Right lobe of liver (tissue), 6 donors: ENCODE data around the gene C2orf69. TPM values are rescaled to one million over a fixed set of nuclear protein-coding genes. Genes with fewer than 3 reads are reported as not detected.

Experiments
- ATAC-seq, 4 donors: fragments of 200-7000 bp; cut with Tn5 transposase; one replicate each; pipeline ENCODE4 v1.9.1; 2020; ENCODE audit warnings: mild to moderate bottlenecking in 4 of 4, moderate library complexity in 4 of 4
- DNase-seq, 3 donors: peaks; one replicate each; pipeline ENCODE4 v3.0.0-alpha.2; 2020
- H3K27ac ChIP-seq, 3 donors: fragments of 200-600 bp; one replicate each; pipeline ENCODE4 v1.8.0; 2022
- H3K27me3 ChIP-seq, 2 donors: fragments of 200-600 bp; one replicate each; pipeline ENCODE4 v1.8.0; 2022
- H3K36me3 ChIP-seq, 4 donors: fragments of 200-600 bp; sonication (generic) in 1 of 4; one replicate each; pipeline versions ENCODE4 v1.5.1 to v1.8.0; 2017 to 2022; ENCODE audit warnings: control low read depth in 1 of 4
- H3K4me1 ChIP-seq, 4 donors: fragments of 200-600 bp; sonication (generic) in 1 of 4; one replicate each; pipeline versions ENCODE4 v1.5.1 to v1.8.0; 2017 to 2022; ENCODE audit warnings: control low read depth in 1 of 4
- H3K4me3 ChIP-seq, 3 donors: fragments of 200-600 bp; one replicate each; pipeline ENCODE4 v1.8.0; 2022
- H3K9me3 ChIP-seq, 4 donors: fragments of 200-600 bp; sonication (generic) in 1 of 4; one replicate each; pipeline versions ENCODE4 v1.5.1 to v1.8.0; 2017 to 2022; ENCODE audit warnings: control low read depth in 1 of 4
- CTCF ChIP-seq, 4 donors: fragments of 200-600 bp in 3 of 4; fragments of 450-650 bp in 1 of 4; IDR thresholded peaks; one replicate each; pipeline versions ENCODE4 v1.5.1 to v1.8.0; 2016 to 2022; ENCODE audit warnings: antibody characterized with exemption in 4 of 4, mild to moderate bottlenecking in 2 of 4
- POLR2A ChIP-seq: fragments of 450-650 bp; IDR thresholded peaks from one replicate; pipeline ENCODE4 v1.6.1; 2017; ENCODE audit warnings: antibody characterized with exemption, mild to moderate bottlenecking
- WGBS: methylation state at CpG from one replicate; pipeline ENCODE4 v1.1.6; 2018; ENCODE audit warnings: low coverage, low lambda C conversion rate; ENCODE audit not compliant: insufficient coverage; ENCODE audit errors: missing lambda C conversion rate; 5-methylcytosine and 5-hydroxymethylcytosine counted together
- intact Hi-C, 2 donors: fragments of 100-400 bp; cut with DNase I; formaldehyde crosslinking; loops; one replicate each; pipeline versions ENCODE4 v1.11.2 to v1.14.1; 2022
- total RNA-seq, 6 experiments: library from RNA; depleted of rRNA in 2 of 6; stranded (reverse); fragments of >200 nt in 2 of 6; fragmentation: NEBNext Ultra II Directional in 3 of 6; extraction: Animal tissue kit (Norgen Biotek cat#: 25700) in 3 of 6; gene quantifications; one replicate each; pipeline versions ENCODE4 v1.1.0 to v1.2.4, GENCODE V29; 2016 to 2023
- donor health status: DM: no; HTN: yes; CAD: no.
- donor health status: DM: no; HTN: no; CAD: no.
- donor health status: DM: no; HTN: no; CAD: no.
- donor health status: DM: no; HTN: yes; CAD: no.
- donor health status: DM: no; HTN: yes; CAD: no.

C2orf69 gene
- total RNA-seq, 6 experiments from 2014 or later, result 5.8 to 7.9 (median 6.9) TPM

GRCh38 chr2:199901942-199902341, 9.2 kb upstream of the C2orf69 start:
- ATAC-seq (no peak), DNase-seq (no peak)
- Histone ChIP-seq H3K27me3 (no peaks in the 10 kb centered on the region), H3K4me1 (no peaks in the 10 kb centered on the region), H3K4me3 (no peak overlapping the region), H3K36me3 (no peaks in the 10 kb centered on the region), H3K9me3 (no peaks in the 10 kb centered on the region), H3K27ac (no peak overlapping the region)
- TF ChIP-seq CTCF (IDR thresholded peaks at IDR 0.05), result no peak
- no peak for TF ChIP-seq POLR2A
- intact Hi-C loops, result no loop called here
- WGBS, result 78% methylated on average over 4 of the region's 4 CpGs

- WGBS, result 63% methylated on average over 4 of the region's 4 CpGs
- peak; percentile 21 to 78 (median 54) for ATAC-seq
Measured at GRCh38 chr2:199902486-199903110, 8.5 kb upstream of the C2orf69 start.

DNA sequence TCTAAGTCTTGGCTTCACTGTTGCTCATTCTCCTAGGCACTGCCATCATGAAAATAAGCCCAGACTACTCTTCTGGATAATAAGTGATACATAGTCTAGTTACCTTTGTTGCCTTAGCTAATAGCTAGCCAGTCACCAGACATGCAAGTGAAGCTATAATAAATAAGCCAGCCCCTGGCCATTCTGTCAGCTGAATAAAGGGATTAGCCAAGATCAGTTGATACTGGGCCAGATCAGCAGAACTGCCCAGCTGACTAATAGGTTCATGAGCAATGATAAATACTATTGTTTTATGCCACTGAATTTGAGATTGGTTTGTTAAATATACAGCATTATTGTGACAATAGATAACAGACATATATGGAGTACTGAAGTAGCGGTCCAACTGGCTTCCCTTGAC, 8.0 kb upstream of the C2orf69 start:
- no peak for TF ChIP-seq CTCF (IDR thresholded peaks at IDR 0.05)
- TF ChIP-seq POLR2A, result no peak
- intact Hi-C loops, result no loop called here
- DNase-seq (no peak), ATAC-seq (no peak)
- no peaks in the 10 kb centered on the region for H3K36me3 ChIP-seq
- no peak overlapping the region for H3K27ac ChIP-seq
- H3K4me3 ChIP-seq, result no peak overlapping the region
- no peaks in the 10 kb centered on the region for H3K9me3 ChIP-seq
- no peaks in the 10 kb centered on the region for H3K27me3 ChIP-seq
- 80% methylated on average over 1 of the region's 1 CpG for WGBS
- no peaks in the 10 kb centered on the region for H3K4me1 ChIP-seq

More at GRCh38 chr2:199902486-199903110, 8.5 kb upstream of the C2orf69 start:
- TF ChIP-seq POLR2A (no peak), CTCF (IDR thresholded peaks at IDR 0.05) (no peak)
- Histone ChIP-seq H3K4me3 (no peak overlapping the region), H3K9me3 (no peaks in the 10 kb centered on the region), H3K27ac (no peak overlapping the region), H3K36me3 (no peaks in the 10 kb centered on the region), H3K4me1 (no peaks in the 10 kb centered on the region), H3K27me3 (no peaks in the 10 kb centered on the region)
- no peak for DNase-seq
- intact Hi-C loops, result no loop called here

GRCh38 chr2:199907008-199907714, 3.9 kb upstream of the C2orf69 start:
- 77% methylated on average over 2 of the region's 2 CpGs for WGBS
- ATAC-seq, result no peak

More at GRCh38 chr2:199907008-199907714, 3.9 kb upstream of the C2orf69 start:
- H3K27me3 ChIP-seq, result no peaks in the 10 kb centered on the region
- peaks cover 0 to 7% (median under 1%) of the 10 kb centered on the region in 4 donors for H3K4me1 ChIP-seq
- intact Hi-C loops, result no loop called here
- H3K27ac ChIP-seq, result no peak overlapping the region
- H3K36me3 ChIP-seq, result no peaks in the 10 kb centered on the region
- no peak for TF ChIP-seq CTCF (IDR thresholded peaks at IDR 0.05)
- no peak for TF ChIP-seq POLR2A
- DNase-seq, result no peak
- no peak overlapping the region for H3K4me3 ChIP-seq
- no peaks in the 10 kb centered on the region for H3K9me3 ChIP-seq
